K562 (cell line): ENCODE results near the gene PTBP3. TPM values are rescaled to one million over a fixed set of nuclear protein-coding genes. Genes with fewer than 3 reads are reported as not detected.

Source experiments
- ATF6 ChIP-seq: sonication (generic); formaldehyde crosslinking; IDR thresholded peaks from 2 replicates; pipeline ENCODE4 v1.4.0; 2020; ENCODE audit warnings: mild to moderate bottlenecking, missing genetic modification reagents
- BMI1 ChIP-seq: fragments of 150-350 bp; IDR thresholded peaks from 2 replicates; pipeline ENCODE4 v1.6.1; 2014; ENCODE audit warnings: low read length
- CBX5 ChIP-seq: IDR thresholded peaks from 2 replicates; pipeline ENCODE4 v1.6.1; 2014; ENCODE audit warnings: low read depth, borderline replicate concordance
- CGGBP1 ChIP-seq: fragments of 250-450 bp; sonication (Bioruptor Pico); IDR thresholded peaks from 2 replicates; pipeline ENCODE4 v1.9.0; 2021; ENCODE audit warnings: mild to moderate bottlenecking
- CTCFL ChIP-seq: IDR thresholded peaks from 2 replicates; pipeline ENCODE4 v1.6.1; 2011; ENCODE audit warnings: borderline replicate concordance, low read depth, mild to moderate bottlenecking, moderate library complexity, low read length; ENCODE audit not compliant: insufficient read depth, poor library complexity, severe bottlenecking
- ELF1 ChIP-seq: fragments of 200-800 bp; sonication (Bioruptor generic); IDR thresholded peaks from 2 replicates; pipeline ENCODE4 v1.6.1; 2016; ENCODE audit warnings: missing genetic modification characterization, missing compliant biosample characterization
- HIVEP1 ChIP-seq: fragments of 250-450 bp; sonication (Bioruptor Pico); IDR thresholded peaks from 2 replicates; pipeline ENCODE4 v1.4.0; 2020; ENCODE audit warnings: mild to moderate bottlenecking
- HNRNPK ChIP-seq: fragments of 200-400 bp; formaldehyde crosslinking; IDR thresholded peaks from one replicate; pipeline ENCODE4 v1.6.1; 2018; ENCODE audit warnings: mild to moderate bottlenecking, low read depth, low read length; ENCODE audit not compliant: poor library complexity, severe bottlenecking
- KAT2B ChIP-seq: IDR thresholded peaks from one replicate; pipeline ENCODE4 v1.6.1; 2012; ENCODE audit warnings: low read depth, mild to moderate bottlenecking, control low read depth, inconsistent platforms, low read length, moderate library complexity
- LCOR ChIP-seq: sonication (generic); formaldehyde crosslinking; IDR thresholded peaks from 2 replicates; pipeline ENCODE4 v1.8.0; 2022; ENCODE audit warnings: mild to moderate bottlenecking, missing genetic modification reagents
- MXI1 ChIP-seq: IDR thresholded peaks from 2 replicates; pipeline ENCODE4 v1.6.1; 2011; ENCODE audit warnings: low read depth, mild to moderate bottlenecking, improper control_type of control experiment, low read length
- NBN ChIP-seq: fragments of 450-650 bp; IDR thresholded peaks from 2 replicates; pipeline ENCODE4 v1.6.1; 2016; ENCODE audit warnings: low read depth, mild to moderate bottlenecking
- NR0B1 ChIP-seq: fragments of 450-650 bp; IDR thresholded peaks from one replicate; pipeline ENCODE4 v1.6.1; 2018; ENCODE audit warnings: mild to moderate bottlenecking, moderate library complexity; ENCODE audit not compliant: partially characterized antibody
- NR2C2 ChIP-seq, 2 experiments: fragments of 200-800 bp in 1 of 2; sonication (Bioruptor generic) in 1 of 2; sonication (generic) in 1 of 2; formaldehyde crosslinking in 1 of 2; IDR thresholded peaks; 2 replicates each; pipeline versions ENCODE4 v1.6.1 to v1.8.0; 2016 to 2022; ENCODE audit warnings: mild to moderate bottlenecking in 1 of 2, missing compliant biosample characterization in 1 of 2, missing genetic modification characterization in 1 of 2, missing genetic modification reagents in 1 of 2
- PHB ChIP-seq: fragments of 250-450 bp; sonication (Bioruptor Pico); IDR thresholded peaks from 2 replicates; pipeline ENCODE4 v1.5.0; 2021
- PHTF2 ChIP-seq: fragments of 250-450 bp; sonication (Bioruptor Pico); IDR thresholded peaks from 2 replicates; pipeline ENCODE4 v1.5.0; 2021; ENCODE audit warnings: mild to moderate bottlenecking
- PKNOX1 ChIP-seq: fragments of 450-650 bp; IDR thresholded peaks from 2 replicates; pipeline ENCODE4 v1.6.1; 2016
- SMARCC2 ChIP-seq: fragments of 450-650 bp; IDR thresholded peaks from 2 replicates; pipeline ENCODE4 v1.6.1; 2017; ENCODE audit warnings: antibody characterized with exemption, moderate library complexity, mild to moderate bottlenecking, low read depth
- ZNF224 ChIP-seq: sonication (generic); formaldehyde crosslinking; IDR thresholded peaks from 2 replicates; pipeline ENCODE4 v1.8.0; 2022; ENCODE audit warnings: mild to moderate bottlenecking, missing genetic modification reagents
- ZNF444 ChIP-seq: fragments of 250-450 bp; sonication (Bioruptor Pico); IDR thresholded peaks from 2 replicates; pipeline ENCODE4 v1.4.0; 2020; ENCODE audit warnings: mild to moderate bottlenecking, moderate library complexity
- polyA plus RNA-seq, 8 experiments: library from polyadenylated mRNA; depleted of rRNA in 4 of 8; stranded (reverse) in 5 of 8; unstranded in 3 of 8; fragments of >200 nt; fragmentation: Nextera tagmentation in 2 of 8; fragmentation: Illumina TruSeq in 1 of 8; extraction: Ambion mirVana in 2 of 8; extraction: Trizol in 1 of 8; gene quantifications; 2 replicates each; pipeline versions ENCODE4 v1.2.1 to v1.2.3, GENCODE V29; 2011 to 2014; ENCODE audit warnings: inconsistent platforms in 1 of 8, missing spikeins in 1 of 8
- total RNA-seq, 7 experiments: library from RNA; depleted of rRNA in 6 of 7; stranded (reverse); fragments of >200 nt in 6 of 7; fragmentation: Illumina TruSeq in 2 of 7; extraction: Trizol in 2 of 7; gene quantifications; 2 replicates each; pipeline versions ENCODE4 v1.2.1 to v1.2.3, GENCODE V29; 2011 to 2021; ENCODE audit warnings: low replicate concordance in 1 of 7

PTBP3 gene
- total and polyA plus RNA-seq, 9 of the 15 experiments (the other 6 are each of a cell fraction or from before 2014, with no cell fraction given): 22.4 to 132 (median 68.0) TPM

GRCh38 chr9:112224401-112225289 is 108.8 kb downstream of the PTBP3 start (continued):
- TF ChIP-seq ZNF444 (no peak), HIVEP1 (CRISPR knock-in tag) (peak; percentile 72; the same call in 1 of the 2 replicates), SMARCC2 (no peak; the same call in 1 of the 2 replicates), ELF1 (no peak), LCOR (CRISPR knock-in tag) (peak; percentile 87), PKNOX1 (peak; percentile 68), CTCFL (no peak), CGGBP1 (CRISPR knock-in tag) (no peak), PHB (CRISPR knock-in tag) (no peak), MXI1 (no peak), NR2C2 (CRISPR knock-in tag; IDR thresholded peaks at IDR 0.05) (no peak), NR2C2 (tag; IDR thresholded peaks at IDR 0.05) (peak; percentile 82), ATF6 (no peak), NR0B1 (no peak), ZNF224 (no peak), CBX5 (peak; percentile 9; the same call in 1 of the 2 replicates), NBN (peak; percentile 73; the same call in 1 of the 2 replicates), KAT2B (no peak), HNRNPK (no peak), BMI1 (no peak), PHTF2 (CRISPR knock-in tag) (no peak)
